Subcutaneous adipose tissue (tissue), 4 donors: ENCODE data around the gene ADGRD1. TPM values are rescaled to one million over a fixed set of nuclear protein-coding genes. Genes with fewer than 3 reads are reported as not detected.

Experiments
- CTCF ChIP-seq: fragments of 450-650 bp; IDR thresholded peaks from one replicate; pipeline ENCODE4 v1.5.1; 2016; ENCODE audit warnings: low read depth, mild to moderate bottlenecking, control low read depth, antibody characterized with exemption, moderate library complexity
- small RNA-seq: library from RNA; depleted of rRNA; stranded (forward); fragments of <200 nt; gene quantifications from one replicate; pipeline ENCODE3, GENCODE V24; 2016
- total RNA-seq, 4 donors: library from RNA; depleted of rRNA; stranded (reverse); fragments of >200 nt; gene quantifications; one replicate each; pipeline ENCODE4 v1.1.0, GENCODE V29; 2016

ADGRD1 gene
- total RNA-seq, 4 donors from 2014 or later: 16.3 to 34.1 (median 24.1) TPM

GRCh38 chr12:131176266-131176665, 222.6 kb downstream of the ADGRD1 start:
- no peak for TF ChIP-seq CTCF

GRCh38 chr12:131176926-131177325, 223.2 kb downstream of the ADGRD1 start:
- TF ChIP-seq CTCF: no peak

GRCh38 chr12:131177599-131177998, 223.9 kb downstream of the ADGRD1 start:
- TF ChIP-seq CTCF: no peak

- TF ChIP-seq CTCF: no peak
These were observed 233.9 kb downstream of the ADGRD1 start for GRCh38 chr12:131187602-131188001.

- TF ChIP-seq CTCF: no peak
These were observed 234.7 kb downstream of the ADGRD1 start for GRCh38 chr12:131188131-131189050.

- TF ChIP-seq CTCF: no peak
These were observed 236.1 kb downstream of the ADGRD1 start for GRCh38 chr12:131189781-131190180.

- no peak for TF ChIP-seq CTCF
These were observed 237.3 kb downstream of the ADGRD1 start for GRCh38 chr12:131190965-131191364.

Small RNA genes lying within 50 kb of the gene (small RNA-seq; reads per million reads assigned to genes)
- 0.49 reads per million for gene RF00019

Other genes with a start within 250 kb of the ADGRD1 start
- gene RIMBP2, start 237.6 kb upstream of the ADGRD1 start, total RNA-seq: not detected
- gene STX2, start 114.7 kb upstream of the ADGRD1 start, total RNA-seq: 10 to 100 TPM; 20.9 to 35.9 (median 29.5) TPM
- 100 to 1,000 TPM in 2 of 4 donors, 10 to 100 TPM in 2; 82.3 to 237 (median 128) TPM for gene RAN, start 81.8 kb upstream of the ADGRD1 start, total RNA-seq